Retinal pigment epithelial cell (primary cell): ENCODE measurements around the gene ST6GAL1.

ENCODE experiments used
- DNase-seq: peaks from one replicate; pipeline ENCODE4 v3.0.0-alpha.2; 2010; ENCODE audit warnings: low read depth
- H3K4me3 ChIP-seq: 2 replicates; pipeline ENCODE4 v1.5.1; 2011; ENCODE audit warnings: mild to moderate bottlenecking, low read length, control low read depth, moderate library complexity
- TF ChIP-seq, protein P1 (sequence below): conservative IDR thresholded peaks from 2 replicates; pipeline ENCODE4 v1.5.1; 2011; ENCODE audit warnings: low read depth, low read length, control low read depth, inconsistent platforms

Gene ST6GAL1

DNA sequence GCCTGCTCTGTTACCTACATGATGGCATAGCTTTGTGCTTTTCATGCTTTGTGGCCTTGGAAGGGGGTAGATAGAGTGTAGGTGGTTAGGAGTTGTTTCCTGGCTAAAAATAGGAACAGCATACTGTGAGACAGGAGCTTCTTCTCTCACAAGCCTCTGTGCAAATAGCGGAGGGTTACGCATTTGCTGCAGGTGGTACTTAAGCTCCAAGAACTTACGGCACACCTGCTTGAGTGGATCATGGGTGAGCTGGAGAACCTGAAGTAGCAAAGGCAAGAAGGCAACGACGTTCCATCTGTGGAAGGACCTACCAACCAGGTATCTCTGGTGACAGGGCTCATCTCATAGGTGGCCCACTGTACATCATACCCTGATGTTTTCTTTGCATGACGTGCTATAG is 66.0 kb downstream of the ST6GAL1 start:
- H3K4me3 ChIP-seq: no peak overlapping the region
- TF ChIP-seq, protein P1, sequence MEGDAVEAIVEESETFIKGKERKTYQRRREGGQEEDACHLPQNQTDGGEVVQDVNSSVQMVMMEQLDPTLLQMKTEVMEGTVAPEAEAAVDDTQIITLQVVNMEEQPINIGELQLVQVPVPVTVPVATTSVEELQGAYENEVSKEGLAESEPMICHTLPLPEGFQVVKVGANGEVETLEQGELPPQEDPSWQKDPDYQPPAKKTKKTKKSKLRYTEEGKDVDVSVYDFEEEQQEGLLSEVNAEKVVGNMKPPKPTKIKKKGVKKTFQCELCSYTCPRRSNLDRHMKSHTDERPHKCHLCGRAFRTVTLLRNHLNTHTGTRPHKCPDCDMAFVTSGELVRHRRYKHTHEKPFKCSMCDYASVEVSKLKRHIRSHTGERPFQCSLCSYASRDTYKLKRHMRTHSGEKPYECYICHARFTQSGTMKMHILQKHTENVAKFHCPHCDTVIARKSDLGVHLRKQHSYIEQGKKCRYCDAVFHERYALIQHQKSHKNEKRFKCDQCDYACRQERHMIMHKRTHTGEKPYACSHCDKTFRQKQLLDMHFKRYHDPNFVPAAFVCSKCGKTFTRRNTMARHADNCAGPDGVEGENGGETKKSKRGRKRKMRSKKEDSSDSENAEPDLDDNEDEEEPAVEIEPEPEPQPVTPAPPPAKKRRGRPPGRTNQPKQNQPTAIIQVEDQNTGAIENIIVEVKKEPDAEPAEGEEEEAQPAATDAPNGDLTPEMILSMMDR: no peak
- DNase-seq: no peak

DNA sequence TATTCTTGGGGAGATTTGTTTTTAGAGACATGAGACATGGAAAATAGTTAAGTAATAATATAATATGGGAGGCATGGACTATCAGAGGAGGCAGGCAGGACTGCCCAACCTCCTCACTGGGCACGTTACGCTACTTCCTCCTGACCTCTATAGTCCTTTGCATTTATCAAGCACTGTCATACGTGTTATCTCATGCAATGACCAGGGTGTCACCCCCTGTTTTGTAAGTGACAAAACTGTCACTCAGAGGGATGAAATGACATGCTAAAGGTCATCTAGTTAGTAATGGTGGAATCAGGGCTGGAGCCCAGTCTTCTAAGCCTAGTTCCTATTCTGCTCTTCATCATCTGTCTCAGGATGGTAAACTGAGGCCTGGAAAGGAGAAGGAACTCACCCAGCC is 66.7 kb downstream of the ST6GAL1 start:
- no peak overlapping the region for H3K4me3 ChIP-seq
- TF ChIP-seq, protein P1: no peak
- DNase-seq: no peak

DNA sequence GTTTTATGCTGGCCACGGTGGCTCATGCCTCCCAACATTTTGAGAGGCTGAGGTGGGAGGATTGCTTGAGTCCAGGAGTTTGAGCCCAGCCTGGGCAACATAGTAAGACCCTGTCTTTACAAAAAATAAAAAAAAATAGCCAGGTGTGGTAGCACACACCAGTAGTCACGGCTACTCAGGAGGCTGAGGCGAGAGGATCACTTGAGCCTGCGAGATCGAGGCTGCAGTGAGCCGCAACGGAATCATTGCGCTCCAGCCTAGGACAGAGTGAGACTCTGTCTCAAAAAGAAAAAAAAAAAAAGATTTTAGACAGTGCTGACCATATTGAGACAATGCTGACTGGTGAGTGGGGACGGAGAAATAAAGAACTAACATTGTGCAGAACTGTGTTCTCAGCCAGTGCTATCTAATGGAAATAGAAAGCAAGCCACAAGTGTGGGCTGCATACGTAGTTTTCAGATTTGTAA is 67.2 kb downstream of the ST6GAL1 start:
- DNase-seq: no peak
- TF ChIP-seq, protein P1: no peak
- no peak overlapping the region for H3K4me3 ChIP-seq

DNA sequence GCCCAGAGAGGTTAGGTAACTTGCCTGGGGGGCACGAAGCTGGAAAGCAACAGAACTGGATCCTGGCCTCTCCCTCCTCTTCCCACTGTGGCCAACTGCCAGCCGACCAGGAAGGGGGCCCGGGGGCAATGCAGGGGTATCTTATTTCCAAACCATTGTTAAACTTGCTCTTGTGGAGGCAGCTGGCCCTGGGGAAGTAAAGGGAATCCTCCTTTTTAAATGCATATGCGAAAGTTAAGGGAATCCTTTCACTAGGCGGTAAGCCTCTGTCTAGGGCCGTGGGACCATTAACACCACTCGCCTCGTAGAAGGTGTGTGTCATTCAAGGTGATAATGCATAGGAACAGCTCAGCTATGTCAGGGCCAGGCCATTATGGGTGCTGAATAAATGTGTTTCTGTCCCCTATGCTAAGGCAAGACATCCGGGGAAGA is 68.6 kb downstream of the ST6GAL1 start:
- no peak overlapping the region for H3K4me3 ChIP-seq
- no peak for DNase-seq
- TF ChIP-seq, protein P1: no peak

DNA sequence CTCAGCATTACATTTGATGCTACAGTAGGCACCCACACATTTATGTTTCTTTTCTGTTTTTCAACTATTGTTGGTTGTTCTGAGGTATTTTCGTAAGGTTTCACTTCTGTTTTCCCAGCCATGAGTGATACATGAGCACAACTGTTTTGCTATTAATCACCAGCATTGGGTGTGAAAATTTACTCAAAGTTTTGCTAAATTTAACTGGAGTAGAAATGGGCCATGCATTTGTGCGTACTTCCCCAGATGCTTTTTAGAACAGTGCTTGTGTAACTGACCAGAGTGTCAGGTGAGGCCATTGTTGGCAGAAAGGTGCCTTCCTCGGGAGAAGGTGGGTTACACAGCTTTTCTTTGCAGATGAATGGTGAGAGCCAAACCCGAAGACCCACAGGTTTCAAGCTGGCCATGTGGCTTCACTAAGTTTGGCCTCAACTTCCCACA is 70.4 kb downstream of the ST6GAL1 start:
- TF ChIP-seq, protein P1: no peak
- no peak overlapping the region for H3K4me3 ChIP-seq
- DNase-seq: no peak

DNA sequence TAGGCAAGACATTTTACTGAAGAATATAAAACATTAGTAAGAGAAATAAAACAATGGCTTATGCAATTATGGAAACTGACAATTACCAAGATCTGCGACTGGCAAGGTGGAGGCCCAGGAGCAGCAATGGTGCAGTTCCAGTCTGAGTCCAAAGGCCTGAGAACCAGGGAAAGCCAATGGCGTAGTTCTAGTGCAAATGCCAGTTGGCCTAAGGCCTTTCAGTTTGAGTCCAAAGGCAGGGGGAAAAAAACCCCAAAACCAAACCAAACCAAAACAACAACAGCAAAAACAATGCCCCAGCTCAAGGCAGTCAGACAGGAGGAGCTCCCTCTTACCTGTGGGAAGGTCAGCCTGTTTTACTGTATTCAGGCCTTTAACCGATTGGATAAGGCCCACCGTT is 72.6 kb downstream of the ST6GAL1 start:
- no peak for DNase-seq
- TF ChIP-seq, protein P1: no peak
- no peak overlapping the region for H3K4me3 ChIP-seq

DNA sequence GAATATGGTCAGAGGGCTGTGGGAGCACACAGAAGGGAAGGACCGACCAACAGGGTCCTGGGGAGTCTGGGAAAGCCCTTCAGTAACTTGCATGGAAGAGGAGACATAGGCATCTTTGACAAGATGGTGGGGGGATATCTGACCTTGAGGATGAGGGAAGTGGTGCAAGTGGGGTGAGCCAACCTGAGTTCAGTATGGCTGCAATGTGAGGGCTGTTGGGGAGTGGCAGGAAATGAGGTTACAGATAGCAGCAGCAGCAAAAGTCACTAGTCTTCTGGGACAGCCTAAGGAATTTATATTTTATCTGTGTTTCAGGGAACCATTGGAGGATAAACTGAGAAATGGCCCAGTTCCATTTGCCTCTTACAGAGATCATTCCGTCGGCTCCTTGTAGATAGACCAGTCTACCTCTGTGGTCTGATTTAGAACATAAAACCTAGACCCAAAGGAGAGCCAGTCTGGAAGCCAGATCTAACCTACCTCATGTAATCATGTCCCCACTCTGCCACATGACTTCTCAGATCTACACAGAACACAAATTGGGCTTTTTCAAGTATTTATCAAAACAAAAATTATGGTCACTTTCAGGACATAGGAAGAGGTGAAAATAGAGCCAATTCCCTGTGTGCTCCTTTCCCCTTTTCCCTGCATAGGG is 75.6 kb downstream of the ST6GAL1 start:
- TF ChIP-seq, protein P1: no peak
- H3K4me3 ChIP-seq: no peak overlapping the region
- DNase-seq: no peak
